Neural crest cell (in vitro differentiated cells): ENCODE measurements around the gene PLEKHG4. TPM values are rescaled to one million over a fixed set of nuclear protein-coding genes. Genes with fewer than 3 reads are reported as not detected.

Experiments used
- DNase-seq: peaks from one replicate; pipeline ENCODE4 v3.0.0; 2021; ENCODE audit warnings: low read depth, mixed read lengths, low spot score
- H3K27ac Mint-ChIP-seq: one replicate; pipeline ENCODE4 v1.8.0; 2021; ENCODE audit warnings: mild to moderate bottlenecking, mixed read lengths; ENCODE audit not compliant: unreplicated experiment
- H3K27me3 Mint-ChIP-seq: 2 replicates; pipeline ENCODE4 v1.8.0; 2021; ENCODE audit warnings: low read depth, mild to moderate bottlenecking, mixed read lengths
- H3K36me3 Mint-ChIP-seq: 2 replicates; pipeline ENCODE4 v1.8.0; 2021; ENCODE audit warnings: low read depth, mild to moderate bottlenecking, mixed read lengths
- H3K4me1 Mint-ChIP-seq: 2 replicates; pipeline ENCODE4 v1.8.0; 2021; ENCODE audit warnings: mixed read lengths
- H3K4me3 Mint-ChIP-seq: one replicate; pipeline ENCODE4 v1.8.0; 2021; ENCODE audit warnings: mild to moderate bottlenecking, mixed read lengths
- H3K9me3 Mint-ChIP-seq: 2 replicates; pipeline ENCODE4 v1.8.0; 2021; ENCODE audit warnings: mixed read lengths
- total RNA-seq: library from RNA; stranded (reverse); gene quantifications from 2 replicates; pipeline ENCODE4 v1.2.1, GENCODE V29; 2021
- TF ChIP-seq, protein P1 (sequence below): fragments of 200-600 bp; sonication (generic); conservative IDR thresholded peaks from 2 replicates; pipeline ENCODE4 v1.5.0; 2021; ENCODE audit warnings: antibody characterized with exemption, mild to moderate bottlenecking

Gene PLEKHG4
- total RNA-seq, 1 donor from 2014 or later: 4.0 TPM

DNA sequence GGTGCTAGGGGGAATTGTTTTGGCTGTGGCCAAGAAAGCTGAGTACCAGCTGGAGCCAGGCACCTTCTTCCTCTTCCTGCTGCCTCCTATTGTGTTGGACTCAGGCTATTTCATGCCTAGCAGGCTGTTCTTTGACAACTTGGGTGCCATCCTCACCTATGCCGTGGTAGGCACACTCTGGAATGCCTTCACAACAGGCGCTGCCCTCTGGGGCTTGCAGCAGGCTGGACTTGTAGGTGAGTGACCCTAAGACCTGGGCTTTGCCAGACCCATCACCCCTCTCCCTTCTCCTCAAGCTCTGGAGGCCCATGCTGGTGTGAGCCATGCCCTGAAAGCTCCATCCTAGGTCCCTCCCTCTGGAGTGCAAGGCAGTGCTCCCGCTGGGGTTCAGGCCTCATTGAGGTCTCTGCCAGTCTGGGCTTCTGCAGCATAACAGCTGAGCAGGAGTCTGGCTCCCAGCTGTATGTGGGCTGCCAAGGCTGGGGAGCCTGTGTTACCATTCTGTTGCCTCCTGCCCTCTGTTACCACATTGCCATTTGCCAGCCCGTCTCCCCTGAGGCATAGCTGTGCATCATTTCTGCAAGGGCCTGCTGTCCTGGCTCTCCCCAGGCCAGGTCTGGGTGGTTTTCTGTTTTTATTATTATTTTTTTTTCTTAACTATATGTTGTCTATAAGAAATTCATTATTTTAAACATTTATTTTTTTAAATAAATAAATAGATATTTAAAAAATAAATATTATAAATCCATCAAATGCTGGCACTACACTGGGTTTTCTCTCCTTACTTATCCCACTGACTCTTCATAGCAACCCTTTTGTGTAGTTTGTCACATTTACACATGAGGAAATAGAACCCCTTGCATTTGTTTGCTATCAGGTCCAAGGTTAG lies 26.5 kb upstream of the PLEKHG4 start:
- no peak for DNase-seq
- Mint-ChIP-seq H3K27me3 (peaks cover 33% of the 10 kb centered on the region), H3K9me3 (no peaks in the 10 kb centered on the region), H3K4me1 (peaks cover 17% of the 10 kb centered on the region), H3K36me3 (no peaks in the 10 kb centered on the region), H3K4me3 (peak overlapping the region; percentile 58), H3K27ac (no peak overlapping the region)
- TF ChIP-seq, protein P1, sequence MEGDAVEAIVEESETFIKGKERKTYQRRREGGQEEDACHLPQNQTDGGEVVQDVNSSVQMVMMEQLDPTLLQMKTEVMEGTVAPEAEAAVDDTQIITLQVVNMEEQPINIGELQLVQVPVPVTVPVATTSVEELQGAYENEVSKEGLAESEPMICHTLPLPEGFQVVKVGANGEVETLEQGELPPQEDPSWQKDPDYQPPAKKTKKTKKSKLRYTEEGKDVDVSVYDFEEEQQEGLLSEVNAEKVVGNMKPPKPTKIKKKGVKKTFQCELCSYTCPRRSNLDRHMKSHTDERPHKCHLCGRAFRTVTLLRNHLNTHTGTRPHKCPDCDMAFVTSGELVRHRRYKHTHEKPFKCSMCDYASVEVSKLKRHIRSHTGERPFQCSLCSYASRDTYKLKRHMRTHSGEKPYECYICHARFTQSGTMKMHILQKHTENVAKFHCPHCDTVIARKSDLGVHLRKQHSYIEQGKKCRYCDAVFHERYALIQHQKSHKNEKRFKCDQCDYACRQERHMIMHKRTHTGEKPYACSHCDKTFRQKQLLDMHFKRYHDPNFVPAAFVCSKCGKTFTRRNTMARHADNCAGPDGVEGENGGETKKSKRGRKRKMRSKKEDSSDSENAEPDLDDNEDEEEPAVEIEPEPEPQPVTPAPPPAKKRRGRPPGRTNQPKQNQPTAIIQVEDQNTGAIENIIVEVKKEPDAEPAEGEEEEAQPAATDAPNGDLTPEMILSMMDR: no peak

DNA sequence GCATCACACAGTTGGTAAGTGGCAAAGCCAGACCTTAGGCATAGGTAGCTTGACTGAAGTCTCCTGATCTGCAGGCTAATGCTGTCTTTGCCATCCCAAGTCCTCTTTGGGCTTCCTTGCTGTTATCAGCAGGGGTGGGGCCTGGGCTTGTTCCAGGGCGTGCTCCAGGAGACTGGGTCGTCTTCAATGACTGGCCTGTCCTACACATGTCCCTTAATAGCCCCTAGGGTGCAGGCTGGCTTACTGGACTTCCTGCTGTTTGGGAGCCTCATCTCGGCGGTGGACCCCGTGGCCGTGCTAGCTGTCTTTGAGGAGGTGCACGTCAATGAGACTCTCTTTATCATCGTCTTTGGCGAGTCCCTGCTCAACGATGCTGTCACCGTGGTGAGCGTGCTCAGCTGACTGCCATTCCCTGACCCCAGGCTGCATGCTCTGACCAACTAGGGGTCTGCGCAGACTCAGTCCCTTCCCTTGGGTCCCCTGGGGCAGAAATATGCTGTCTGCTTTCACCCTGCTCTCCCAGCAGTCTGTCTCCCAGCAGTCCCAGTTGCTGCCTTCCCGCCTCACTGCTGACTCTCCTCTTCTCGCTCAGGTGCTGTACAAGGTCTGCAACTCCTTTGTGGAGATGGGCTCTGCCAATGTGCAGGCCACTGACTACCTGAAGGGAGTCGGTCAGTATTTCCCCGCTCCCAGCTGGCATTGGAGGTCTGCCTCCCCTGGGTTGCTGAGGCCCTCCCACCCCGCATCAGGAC lies 24.4 kb upstream of the PLEKHG4 start:
- DNase-seq: no peak
- Mint-ChIP-seq H3K36me3 (no peaks in the 10 kb centered on the region), H3K4me1 (peaks cover 4% of the 10 kb centered on the region), H3K9me3 (no peaks in the 10 kb centered on the region), H3K4me3 (peak overlapping the region; percentile 38), H3K27me3 (peaks cover 14% of the 10 kb centered on the region), H3K27ac (no peak overlapping the region)
- TF ChIP-seq, protein P1: no peak

DNA sequence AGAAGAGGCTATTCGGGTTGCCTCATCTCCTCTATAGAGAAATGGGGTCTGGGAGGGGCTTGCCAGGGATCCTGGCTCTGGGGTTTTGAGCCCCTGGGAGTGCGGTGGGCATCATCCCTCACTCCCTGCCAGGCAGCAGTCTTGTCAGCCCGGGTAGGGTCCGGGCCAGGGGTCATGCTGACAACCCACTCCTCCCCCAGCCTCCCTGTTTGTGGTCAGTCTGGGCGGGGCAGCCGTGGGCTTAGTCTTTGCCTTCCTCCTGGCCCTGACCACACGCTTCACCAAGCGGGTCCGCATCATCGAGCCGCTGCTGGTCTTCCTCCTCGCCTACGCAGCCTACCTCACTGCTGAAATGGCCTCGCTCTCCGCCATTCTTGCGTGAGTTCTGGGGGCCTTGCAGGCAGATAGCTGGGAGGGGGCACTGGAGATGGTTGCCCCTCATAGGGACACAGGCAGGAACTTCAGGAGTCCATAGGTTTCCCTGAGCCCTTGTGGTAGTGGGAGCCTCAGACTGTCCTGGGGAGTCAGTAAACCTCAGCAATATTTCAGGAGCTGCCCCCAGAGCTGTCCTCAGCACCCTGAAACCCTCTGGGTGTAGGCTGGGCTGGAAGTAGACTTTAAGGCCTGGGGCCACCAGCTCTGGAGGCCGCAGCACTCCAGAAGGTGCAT lies 23.6 kb upstream of the PLEKHG4 start:
- Mint-ChIP-seq H3K36me3 (no peaks in the 10 kb centered on the region), H3K27ac (no peak overlapping the region)

DNA sequence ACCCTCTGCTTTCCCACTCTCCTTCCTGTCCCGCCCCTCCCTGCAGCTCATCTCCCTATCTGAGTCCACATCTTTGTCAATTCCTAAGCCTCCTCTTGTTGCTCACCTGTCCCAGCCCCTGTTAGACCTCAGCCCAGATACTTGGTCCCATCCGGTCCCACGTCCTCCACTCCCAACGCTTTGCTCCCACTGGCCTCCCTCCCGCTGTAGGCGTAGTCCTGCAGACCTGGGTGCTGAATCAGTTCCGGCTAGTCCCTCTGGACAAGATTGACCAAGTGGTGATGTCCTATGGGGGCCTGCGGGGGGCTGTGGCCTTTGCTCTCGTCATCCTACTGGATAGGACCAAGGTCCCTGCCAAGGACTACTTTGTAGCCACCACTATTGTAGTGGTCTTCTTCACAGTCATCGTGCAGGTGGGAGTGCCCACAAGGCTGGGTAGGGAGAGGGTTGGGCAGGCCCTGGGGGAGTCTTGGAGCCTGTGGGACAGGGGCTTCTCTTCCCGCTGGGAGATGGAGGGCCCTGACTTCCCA lies 22.6 kb upstream of the PLEKHG4 start:
- no peak for DNase-seq
- H3K4me3 Mint-ChIP-seq: no peak overlapping the region
- peak overlapping the region; percentile 81 for H3K27ac Mint-ChIP-seq
- no peaks in the 10 kb centered on the region for H3K9me3 Mint-ChIP-seq
- no peaks in the 10 kb centered on the region for H3K4me1 Mint-ChIP-seq
- H3K36me3 Mint-ChIP-seq: no peaks in the 10 kb centered on the region
- H3K27me3 Mint-ChIP-seq: peaks cover 3% of the 10 kb centered on the region
- TF ChIP-seq, protein P1: no peak

More for the DNA sequence above, 23.6 kb upstream of the PLEKHG4 start:
- Mint-ChIP-seq H3K27me3 (peaks cover 7% of the 10 kb centered on the region), H3K4me1 (no peaks in the 10 kb centered on the region), H3K4me3 (peak overlapping the region; percentile 38), H3K9me3 (no peaks in the 10 kb centered on the region)
- TF ChIP-seq, protein P1: no peak
- DNase-seq: no peak

DNA sequence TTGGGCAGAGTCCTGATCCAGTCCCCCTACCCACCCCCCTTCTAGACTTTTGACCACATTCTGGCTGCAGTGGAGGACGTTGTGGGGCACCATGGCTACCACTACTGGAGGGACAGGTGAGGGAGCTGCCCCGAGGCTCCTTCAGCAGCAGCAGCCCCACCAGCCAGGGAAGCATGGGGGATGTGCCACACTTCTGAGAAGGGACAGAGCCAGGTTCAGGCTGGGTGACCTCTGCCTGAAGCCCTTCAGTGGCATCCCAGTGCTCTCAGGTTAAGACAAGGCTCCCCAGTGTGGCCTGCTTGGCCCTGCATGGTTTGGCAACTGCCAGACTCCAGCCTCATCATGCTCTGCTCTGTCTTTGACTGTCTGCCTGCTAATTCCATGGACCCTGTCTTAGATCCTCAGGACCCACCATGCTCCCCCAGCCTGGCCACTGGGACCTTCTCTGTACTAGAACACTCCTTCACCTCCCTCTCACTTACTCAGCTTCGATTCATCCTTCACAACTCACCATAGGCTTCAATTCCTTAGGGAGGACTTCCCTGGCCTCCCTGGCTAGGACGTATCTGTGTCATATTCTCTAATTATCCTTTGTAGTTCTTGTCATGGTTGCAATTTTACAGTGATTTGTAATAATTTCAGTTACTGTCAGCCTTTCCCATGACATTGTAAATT lies 21.7 kb upstream of the PLEKHG4 start:
- Mint-ChIP-seq H3K4me1 (no peaks in the 10 kb centered on the region), H3K4me3 (no peak overlapping the region)

More for the DNA sequence above, 21.7 kb upstream of the PLEKHG4 start:
- peaks cover 8% of the 10 kb centered on the region for H3K27me3 Mint-ChIP-seq
- no peaks in the 10 kb centered on the region for H3K36me3 Mint-ChIP-seq
- no peaks in the 10 kb centered on the region for H3K9me3 Mint-ChIP-seq
- no peak overlapping the region for H3K27ac Mint-ChIP-seq
- DNase-seq: no peak
- TF ChIP-seq, protein P1: no peak
